NT2/D1 (cell line): Measurements from ENCODE around the gene IL4R.

Experiments used
- SUZ12 ChIP-seq: IDR thresholded peaks from 2 replicates; pipeline ENCODE4 v1.6.1; 2011; ENCODE audit not compliant: insufficient read length, insufficient read depth; ENCODE audit errors: extremely low read depth
- YY1 ChIP-seq: IDR thresholded peaks from 2 replicates; pipeline ENCODE4 v1.6.1; 2011; ENCODE audit not compliant: insufficient read length, insufficient read depth
- ZNF274 ChIP-seq: IDR thresholded peaks from 2 replicates; pipeline ENCODE4 v1.6.1; 2011; ENCODE audit warnings: mild to moderate bottlenecking, low read depth, low read length

- TF ChIP-seq SUZ12 (no peak), ZNF274 (no peak), YY1 (no peak)
These were observed 25.9 kb upstream of the IL4R start for GRCh38 chr16:27287887-27288286.
